HEK293 (cell line): ENCODE results near the gene DNAI1.
A peak's percentile ranks its signal among the peaks of the same experiment; 100 is the strongest.

ENCODE experiments used
- CTCF ChIA-PET: fragments of 350-600 bp; formaldehyde crosslinking; extraction: SDS; loops from one replicate; lab custom pipeline; 2021; ENCODE audit warnings: antibody characterized with exemption; lab: Yijun Ruan, JAX
- POLR2A ChIA-PET: fragments of 300-600 bp; formaldehyde crosslinking; extraction: SDS; loops from one replicate; lab custom pipeline; 2020; ENCODE audit warnings: antibody characterized with exemption, inconsistent platforms; lab: Yijun Ruan, JAX
- H3K27ac ChIP-seq: fragments of 200-500 bp; sonication (Bioruptor generic); 2 replicates; pipeline ENCODE4 v1.5.1; 2014; ENCODE audit warnings: low read depth, low read length, control low read depth, inconsistent platforms; ENCODE audit errors: extremely low read depth
- H3K36me3 ChIP-seq, 2 experiments: fragments of 200-500 bp in 1 of 2; sonication (Bioruptor generic) in 1 of 2; 1 replicate in 1 of 2; 2 replicates in 1 of 2; pipeline ENCODE4 v1.5.1; 2014 to 2017; ENCODE audit warnings: inconsistent platforms in 2 of 2, low read length in 2 of 2; ENCODE audit not compliant: control insufficient read depth in 2 of 2, insufficient read depth in 1 of 2
- H3K4me1 ChIP-seq: fragments of 200-500 bp; sonication (Bioruptor generic); 2 replicates; pipeline ENCODE4 v1.5.1; 2014; ENCODE audit warnings: mild to moderate bottlenecking, low read length, inconsistent platforms; ENCODE audit not compliant: control insufficient read depth, insufficient read depth
- H3K4me3 ChIP-seq: 2 replicates; pipeline ENCODE4 v1.5.1; 2011; ENCODE audit warnings: low read depth, mild to moderate bottlenecking, control low read depth, low read length, moderate library complexity
- H3K9me3 ChIP-seq: fragments of 200-500 bp; sonication (Bioruptor generic); 2 replicates; pipeline ENCODE4 v1.5.1; 2014; ENCODE audit warnings: low read depth, low read length, inconsistent platforms; ENCODE audit not compliant: control insufficient read depth, insufficient read depth
- HOXD13 ChIP-seq: sonication (generic); formaldehyde crosslinking; IDR thresholded peaks from 2 replicates; pipeline ENCODE4 v1.8.0; 2022; ENCODE audit warnings: missing genetic modification reagents, borderline replicate concordance
- KLF16 ChIP-seq: fragments of 450-650 bp; formaldehyde crosslinking; IDR thresholded peaks from 2 replicates; pipeline ENCODE4 v1.5.1; 2017; ENCODE audit warnings: missing biosample characterization, missing genetic modification characterization
- MZF1 ChIP-seq: fragments of 450-650 bp; formaldehyde crosslinking; IDR thresholded peaks from 2 replicates; pipeline ENCODE4 v1.5.1; 2017; ENCODE audit warnings: missing biosample characterization, missing genetic modification characterization, borderline replicate concordance
- SETDB1 ChIP-seq: IDR thresholded peaks from one replicate; pipeline ENCODE4 v1.6.1; 2017; ENCODE audit warnings: mild to moderate bottlenecking, low read length, moderate library complexity, mixed read lengths; ENCODE audit not compliant: insufficient read length
- SP3 ChIP-seq: fragments of 450-650 bp; formaldehyde crosslinking; IDR thresholded peaks from 2 replicates; pipeline ENCODE4 v1.5.1; 2016; ENCODE audit warnings: missing biosample characterization, missing genetic modification characterization
- ZFP3 ChIP-seq: fragments of 450-650 bp; formaldehyde crosslinking; IDR thresholded peaks from 2 replicates; pipeline ENCODE4 v1.5.1; 2016; ENCODE audit warnings: low read depth, missing biosample characterization, missing genetic modification characterization
- ZFP69B ChIP-seq: fragments of 450-650 bp; formaldehyde crosslinking; IDR thresholded peaks from 2 replicates; pipeline ENCODE4 v1.5.1; 2016; ENCODE audit warnings: missing biosample characterization, missing genetic modification characterization
- ZIC2 ChIP-seq: fragments of 450-650 bp; formaldehyde crosslinking; IDR thresholded peaks from 2 replicates; pipeline ENCODE4 v1.5.1; 2016; ENCODE audit warnings: missing biosample characterization, missing genetic modification characterization
- ZNF211 ChIP-seq: fragments of 450-650 bp; formaldehyde crosslinking; IDR thresholded peaks from 2 replicates; pipeline ENCODE4 v1.5.1; 2016; ENCODE audit warnings: low read depth, missing biosample characterization, missing genetic modification characterization
- ZNF214 ChIP-seq: fragments of 450-650 bp; formaldehyde crosslinking; IDR thresholded peaks from 2 replicates; pipeline ENCODE4 v1.5.1; 2017; ENCODE audit warnings: missing biosample characterization, mild to moderate bottlenecking, missing genetic modification characterization, borderline replicate concordance
- ZNF350 ChIP-seq: fragments of 450-650 bp; formaldehyde crosslinking; IDR thresholded peaks from 2 replicates; pipeline ENCODE4 v1.5.0; 2017; ENCODE audit warnings: missing biosample characterization, mild to moderate bottlenecking, missing genetic modification characterization
- ZNF521 ChIP-seq: fragments of 450-650 bp; formaldehyde crosslinking; IDR thresholded peaks from 2 replicates; pipeline ENCODE4 v1.5.1; 2017; ENCODE audit warnings: missing biosample characterization, mild to moderate bottlenecking, missing genetic modification characterization
- ZNF624 ChIP-seq: fragments of 450-650 bp; formaldehyde crosslinking; IDR thresholded peaks from 2 replicates; pipeline ENCODE4 v1.5.1; 2017; ENCODE audit warnings: missing biosample characterization, missing genetic modification characterization
- ZNF670 ChIP-seq: fragments of 450-650 bp; formaldehyde crosslinking; IDR thresholded peaks from 2 replicates; pipeline ENCODE4 v1.5.1; 2016; ENCODE audit warnings: missing biosample characterization, missing genetic modification characterization, low read depth
- ZNF843 ChIP-seq: fragments of 450-650 bp; formaldehyde crosslinking; IDR thresholded peaks from 2 replicates; pipeline ENCODE4 v1.5.1; 2016; ENCODE audit warnings: missing biosample characterization, missing genetic modification characterization
- TF ChIP-seq, protein P1 (sequence below): fragments of 450-650 bp; formaldehyde crosslinking; IDR thresholded peaks from 2 replicates; pipeline ENCODE4 v1.5.1; 2016; ENCODE audit warnings: missing biosample characterization, missing genetic modification characterization
- TF ChIP-seq, protein P2 (sequence below): sonication (generic); formaldehyde crosslinking; IDR thresholded peaks from 2 replicates; pipeline ENCODE4 v1.8.1; 2022; ENCODE audit warnings: mild to moderate bottlenecking, moderate library complexity, missing genetic modification reagents
- TF ChIP-seq, protein P3 (sequence below): fragments of 450-650 bp; formaldehyde crosslinking; IDR thresholded peaks from 2 replicates; pipeline ENCODE4 v1.5.0; 2017; ENCODE audit warnings: missing biosample characterization, missing genetic modification characterization, borderline replicate concordance
- TF ChIP-seq, protein P4 (sequence below): fragments of 450-650 bp; formaldehyde crosslinking; IDR thresholded peaks from 2 replicates; pipeline ENCODE4 v1.5.1; 2016; ENCODE audit warnings: missing biosample characterization, missing genetic modification characterization
- TF ChIP-seq, protein P5 (sequence below): fragments of 450-650 bp; formaldehyde crosslinking; IDR thresholded peaks from 2 replicates; pipeline ENCODE4 v1.5.1; 2016; ENCODE audit warnings: missing biosample characterization, missing genetic modification characterization

The DNAI1 gene

DNA sequence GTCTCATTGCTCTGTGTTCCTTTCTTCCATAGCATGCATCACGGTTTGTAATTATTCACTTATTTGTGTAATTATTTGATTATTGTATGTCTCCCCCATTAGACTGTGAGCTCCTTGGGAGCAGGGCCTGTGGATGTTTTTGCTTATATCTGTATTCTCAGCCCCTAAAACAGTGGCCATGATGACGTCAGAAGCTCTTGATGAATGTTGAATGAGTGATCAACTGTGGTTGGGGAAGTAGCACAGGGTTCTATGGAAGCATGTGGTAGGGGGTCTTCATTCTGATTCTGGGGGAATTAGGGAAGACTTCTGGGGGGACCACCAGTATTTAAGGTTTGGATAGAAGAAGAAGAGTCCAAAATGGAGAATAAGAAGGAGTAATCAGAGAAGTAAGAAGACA is 6.0 kb downstream of the DNAI1 start (continued):
- TF ChIP-seq ZNF214 (tag by site-specific recombination): no peak
- no peak for TF ChIP-seq ZNF350 (tag by site-specific recombination)
- no peak for TF ChIP-seq ZFP3 (tag by site-specific recombination)
- no peak for TF ChIP-seq ZNF843 (tag by site-specific recombination)
- TF ChIP-seq, protein P1, sequence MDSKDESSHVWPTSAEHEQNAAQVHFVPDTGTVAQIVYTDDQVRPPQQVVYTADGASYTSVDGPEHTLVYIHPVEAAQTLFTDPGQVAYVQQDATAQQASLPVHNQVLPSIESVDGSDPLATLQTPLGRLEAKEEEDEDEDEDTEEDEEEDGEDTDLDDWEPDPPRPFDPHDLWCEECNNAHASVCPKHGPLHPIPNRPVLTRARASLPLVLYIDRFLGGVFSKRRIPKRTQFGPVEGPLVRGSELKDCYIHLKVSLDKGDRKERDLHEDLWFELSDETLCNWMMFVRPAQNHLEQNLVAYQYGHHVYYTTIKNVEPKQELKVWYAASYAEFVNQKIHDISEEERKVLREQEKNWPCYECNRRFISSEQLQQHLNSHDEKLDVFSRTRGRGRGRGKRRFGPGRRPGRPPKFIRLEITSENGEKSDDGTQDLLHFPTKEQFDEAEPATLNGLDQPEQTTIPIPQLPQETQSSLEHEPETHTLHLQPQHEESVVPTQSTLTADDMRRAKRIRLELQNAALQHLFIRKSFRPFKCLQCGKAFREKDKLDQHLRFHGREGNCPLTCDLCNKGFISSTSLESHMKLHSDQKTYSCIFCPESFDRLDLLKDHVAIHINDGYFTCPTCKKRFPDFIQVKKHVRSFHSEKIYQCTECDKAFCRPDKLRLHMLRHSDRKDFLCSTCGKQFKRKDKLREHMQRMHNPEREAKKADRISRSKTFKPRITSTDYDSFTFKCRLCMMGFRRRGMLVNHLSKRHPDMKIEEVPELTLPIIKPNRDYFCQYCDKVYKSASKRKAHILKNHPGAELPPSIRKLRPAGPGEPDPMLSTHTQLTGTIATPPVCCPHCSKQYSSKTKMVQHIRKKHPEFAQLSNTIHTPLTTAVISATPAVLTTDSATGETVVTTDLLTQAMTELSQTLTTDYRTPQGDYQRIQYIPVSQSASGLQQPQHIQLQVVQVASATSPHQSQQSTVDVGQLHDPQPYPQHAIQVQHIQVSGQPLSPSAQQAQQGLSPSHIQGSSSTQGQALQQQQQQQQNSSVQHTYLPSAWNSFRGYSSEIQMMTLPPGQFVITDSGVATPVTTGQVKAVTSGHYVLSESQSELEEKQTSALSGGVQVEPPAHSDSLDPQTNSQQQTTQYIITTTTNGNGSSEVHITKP (tag by site-specific recombination): no peak
- TF ChIP-seq ZNF670 (tag by site-specific recombination): no peak
- TF ChIP-seq, protein P2, sequence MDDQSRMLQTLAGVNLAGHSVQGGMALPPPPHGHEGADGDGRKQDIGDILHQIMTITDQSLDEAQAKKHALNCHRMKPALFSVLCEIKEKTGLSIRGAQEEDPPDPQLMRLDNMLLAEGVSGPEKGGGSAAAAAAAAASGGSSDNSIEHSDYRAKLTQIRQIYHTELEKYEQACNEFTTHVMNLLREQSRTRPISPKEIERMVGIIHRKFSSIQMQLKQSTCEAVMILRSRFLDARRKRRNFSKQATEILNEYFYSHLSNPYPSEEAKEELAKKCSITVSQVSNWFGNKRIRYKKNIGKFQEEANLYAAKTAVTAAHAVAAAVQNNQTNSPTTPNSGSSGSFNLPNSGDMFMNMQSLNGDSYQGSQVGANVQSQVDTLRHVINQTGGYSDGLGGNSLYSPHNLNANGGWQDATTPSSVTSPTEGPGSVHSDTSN (CRISPR knock-in tag): no peak
- TF ChIP-seq SETDB1: no peak
- TF ChIP-seq, all 188 proteins: peak for 0

DNA sequence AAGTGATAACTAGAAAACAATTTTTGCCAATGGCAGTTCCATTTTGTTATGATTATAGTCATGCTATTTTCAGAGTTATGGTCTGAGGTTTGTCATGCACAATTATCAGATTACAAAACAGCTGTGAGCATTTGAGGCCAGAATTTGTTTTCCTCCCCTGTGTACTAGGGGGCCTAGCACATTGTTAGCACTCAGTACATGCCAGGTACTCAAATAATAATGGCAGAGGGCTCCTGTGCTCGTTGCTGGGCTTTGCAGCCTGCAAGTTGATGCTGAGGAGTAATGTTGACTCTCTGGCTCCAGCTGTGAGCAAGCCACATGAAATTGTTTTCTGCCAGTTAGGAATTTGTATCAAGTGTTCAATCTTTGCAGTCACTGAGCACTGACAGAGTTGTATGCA is 6.9 kb downstream of the DNAI1 start:
- Histone ChIP-seq H3K27ac (no peak overlapping the region), H3K4me3 (no peak overlapping the region), H3K9me3 (no peaks in the 10 kb centered on the region), H3K4me1 (no peaks in the 10 kb centered on the region; the same call in 1 of the 2 replicates), H3K36me3 (no peaks in the 10 kb centered on the region)
- CTCF ChIA-PET: interaction anchor here (0.7 to 2.0 kb wide), 5 partner anchors 15 to 138 kb away, joined by 3 to 11 read pairs (median 3); no protein-coding TSS in a partner anchor
- POLR2A ChIA-PET: no interaction called here
- peak; percentile 26; the same call in 1 of the 2 replicates for TF ChIP-seq ZIC2 (tag by site-specific recombination)
- TF ChIP-seq, protein P3, sequence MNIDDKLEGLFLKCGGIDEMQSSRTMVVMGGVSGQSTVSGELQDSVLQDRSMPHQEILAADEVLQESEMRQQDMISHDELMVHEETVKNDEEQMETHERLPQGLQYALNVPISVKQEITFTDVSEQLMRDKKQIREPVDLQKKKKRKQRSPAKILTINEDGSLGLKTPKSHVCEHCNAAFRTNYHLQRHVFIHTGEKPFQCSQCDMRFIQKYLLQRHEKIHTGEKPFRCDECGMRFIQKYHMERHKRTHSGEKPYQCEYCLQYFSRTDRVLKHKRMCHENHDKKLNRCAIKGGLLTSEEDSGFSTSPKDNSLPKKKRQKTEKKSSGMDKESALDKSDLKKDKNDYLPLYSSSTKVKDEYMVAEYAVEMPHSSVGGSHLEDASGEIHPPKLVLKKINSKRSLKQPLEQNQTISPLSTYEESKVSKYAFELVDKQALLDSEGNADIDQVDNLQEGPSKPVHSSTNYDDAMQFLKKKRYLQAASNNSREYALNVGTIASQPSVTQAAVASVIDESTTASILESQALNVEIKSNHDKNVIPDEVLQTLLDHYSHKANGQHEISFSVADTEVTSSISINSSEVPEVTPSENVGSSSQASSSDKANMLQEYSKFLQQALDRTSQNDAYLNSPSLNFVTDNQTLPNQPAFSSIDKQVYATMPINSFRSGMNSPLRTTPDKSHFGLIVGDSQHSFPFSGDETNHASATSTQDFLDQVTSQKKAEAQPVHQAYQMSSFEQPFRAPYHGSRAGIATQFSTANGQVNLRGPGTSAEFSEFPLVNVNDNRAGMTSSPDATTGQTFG (tag by site-specific recombination): no peak

DNA sequence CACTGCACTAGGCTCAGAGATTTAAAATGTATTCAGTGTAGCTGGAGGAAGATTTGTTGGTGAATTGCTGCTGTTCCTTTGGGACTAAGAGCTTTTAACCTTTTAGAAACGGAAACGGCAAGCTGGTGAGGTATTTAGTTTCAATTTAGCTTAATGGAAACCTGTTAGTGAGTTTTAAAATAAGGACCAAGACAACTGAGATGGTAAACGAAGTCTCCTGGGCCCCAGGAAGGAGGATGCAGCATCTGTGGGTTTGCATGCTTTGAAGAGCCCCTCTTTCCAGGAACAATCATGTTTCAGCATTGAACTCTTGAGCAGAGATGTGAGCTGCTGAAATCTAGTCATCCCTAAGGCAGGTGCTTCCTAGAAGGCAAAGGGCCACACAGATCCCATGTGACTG is 16.5 kb downstream of the DNAI1 start:
- H3K36me3 ChIP-seq: no peaks in the 10 kb centered on the region
- H3K27ac ChIP-seq: no peak overlapping the region
- H3K9me3 ChIP-seq: no peaks in the 10 kb centered on the region
- ChIA-PET POLR2A (no interaction called here), CTCF (interaction anchor here (0.6 to 1.5 kb wide), 4 partner anchors 15 to 159 kb away, joined by 4 read pairs; no protein-coding TSS in a partner anchor)
- H3K4me3 ChIP-seq: no peak overlapping the region
- no peaks in the 10 kb centered on the region for H3K4me1 ChIP-seq
- TF ChIP-seq, protein P4, sequence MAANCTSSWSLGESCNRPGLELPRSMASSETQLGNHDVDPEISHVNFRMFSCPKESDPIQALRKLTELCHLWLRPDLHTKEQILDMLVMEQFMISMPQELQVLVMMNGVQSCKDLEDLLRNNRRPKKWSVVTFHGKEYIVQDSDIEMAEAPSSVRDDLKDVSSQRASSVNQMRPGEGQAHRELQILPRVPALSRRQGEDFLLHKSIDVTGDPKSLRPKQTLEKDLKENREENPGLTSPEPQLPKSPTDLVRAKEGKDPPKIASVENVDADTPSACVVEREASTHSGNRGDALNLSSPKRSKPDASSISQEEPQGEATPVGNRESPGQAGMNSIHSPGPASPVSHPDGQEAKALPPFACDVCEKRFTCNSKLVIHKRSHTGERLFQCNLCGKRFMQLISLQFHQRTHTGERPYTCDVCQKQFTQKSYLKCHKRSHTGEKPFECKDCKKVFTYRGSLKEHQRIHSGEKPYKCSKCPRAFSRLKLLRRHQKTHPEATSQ (tag by site-specific recombination): no peak
- no peak for TF ChIP-seq ZFP69B (tag by site-specific recombination)
- TF ChIP-seq HOXD13: no peak
- TF ChIP-seq MZF1 (tag by site-specific recombination): no peak
- no peak for TF ChIP-seq ZNF521 (tag by site-specific recombination)
- TF ChIP-seq ZNF624 (tag by site-specific recombination): no peak
- TF ChIP-seq SP3 (tag by site-specific recombination): no peak
- TF ChIP-seq KLF16 (tag by site-specific recombination): no peak
- TF ChIP-seq, protein P3 (tag by site-specific recombination): no peak
- TF ChIP-seq, protein P5, sequence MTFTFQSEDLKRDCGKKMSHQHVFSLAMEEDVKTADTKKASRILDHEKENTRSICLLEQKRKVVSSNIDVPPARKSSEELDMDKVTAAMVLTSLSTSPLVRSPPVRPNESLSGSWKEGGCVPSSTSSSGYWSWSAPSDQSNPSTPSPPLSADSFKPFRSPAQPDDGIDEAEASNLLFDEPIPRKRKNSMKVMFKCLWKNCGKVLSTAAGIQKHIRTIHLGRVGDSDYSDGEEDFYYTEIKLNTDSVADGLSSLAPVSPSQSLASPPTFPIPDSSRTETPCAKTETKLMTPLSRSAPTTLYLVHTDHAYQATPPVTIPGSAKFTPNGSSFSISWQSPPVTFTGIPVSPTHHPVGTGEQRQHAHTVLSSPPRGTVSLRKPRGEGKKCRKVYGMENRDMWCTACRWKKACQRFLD (tag by site-specific recombination): no peak
- no peak for TF ChIP-seq ZNF211 (tag by site-specific recombination)
